Activated naive CD4-positive, alpha-beta T cell treated with anti-CD3 and anti-CD28 coated beads, Interleukin-2, amount 10 ng/mL, durations not matched to agents 7 days and 5 days (primary cell): ENCODE data around the gene CFTR.

Experiments used
- CTCF ChIA-PET: fragments of 350-600 bp; sonication (Branson Sonifier 250); formaldehyde crosslinking; loops from one replicate; lab custom pipeline; 2021; ENCODE audit warnings: antibody characterized with exemption; lab: Charles Lee
- DNase-seq: peaks from one replicate; pipeline ENCODE4 v3.0.0-alpha.2; 2020
- H3K27ac Mint-ChIP-seq: one replicate; pipeline ENCODE4 v1.8.0; 2021; ENCODE audit warnings: mild to moderate bottlenecking, moderate library complexity, mixed read lengths
- H3K27me3 Mint-ChIP-seq: one replicate; pipeline ENCODE4 v1.8.0; 2021; ENCODE audit warnings: mild to moderate bottlenecking, mixed read lengths
- H3K36me3 Mint-ChIP-seq: one replicate; pipeline ENCODE4 v1.8.0; 2021; ENCODE audit warnings: mixed read lengths
- H3K4me1 Mint-ChIP-seq: one replicate; pipeline ENCODE4 v1.8.0; 2021; ENCODE audit warnings: mixed read lengths
- H3K4me3 Mint-ChIP-seq: one replicate; pipeline ENCODE4 v1.8.0; 2021; ENCODE audit warnings: mild to moderate bottlenecking, moderate library complexity, mixed read lengths
- H3K9me3 Mint-ChIP-seq: one replicate; pipeline ENCODE4 v1.8.0; 2021; ENCODE audit warnings: mixed read lengths

The CFTR gene

GRCh38 chr7:117544061-117544460 is 64.2 kb downstream of the CFTR start:
- Mint-ChIP-seq H3K9me3 (no peaks in the 10 kb centered on the region), H3K27me3 (no peaks in the 10 kb centered on the region), H3K27ac (no peak overlapping the region), H3K4me3 (no peak overlapping the region), H3K4me1 (no peaks in the 10 kb centered on the region), H3K36me3 (no peaks in the 10 kb centered on the region)
- no peak for DNase-seq
- CTCF ChIA-PET = no interaction called here

- DNase-seq = no peak
- H3K36me3 Mint-ChIP-seq = no peaks in the 10 kb centered on the region
- no peaks in the 10 kb centered on the region for H3K4me1 Mint-ChIP-seq
- CTCF ChIA-PET = no interaction called here
- no peak overlapping the region for H3K27ac Mint-ChIP-seq
- no peaks in the 10 kb centered on the region for H3K9me3 Mint-ChIP-seq
- no peak overlapping the region for H3K4me3 Mint-ChIP-seq
- no peaks in the 10 kb centered on the region for H3K27me3 Mint-ChIP-seq
Observed at GRCh38 chr7:117548035-117548434, 68.2 kb downstream of the CFTR start.

- no peak for DNase-seq
- Mint-ChIP-seq H3K4me3 (no peak overlapping the region), H3K27ac (no peak overlapping the region), H3K4me1 (no peaks in the 10 kb centered on the region), H3K27me3 (no peaks in the 10 kb centered on the region), H3K36me3 (no peaks in the 10 kb centered on the region), H3K9me3 (no peaks in the 10 kb centered on the region)
- CTCF ChIA-PET = no interaction called here
Observed at GRCh38 chr7:117550625-117551024, 70.8 kb downstream of the CFTR start.

- DNase-seq = no peak
- no peak overlapping the region for H3K4me3 Mint-ChIP-seq
- no peak overlapping the region for H3K27ac Mint-ChIP-seq
- H3K9me3 Mint-ChIP-seq = no peaks in the 10 kb centered on the region
- H3K36me3 Mint-ChIP-seq = no peaks in the 10 kb centered on the region
- H3K27me3 Mint-ChIP-seq = no peaks in the 10 kb centered on the region
- H3K4me1 Mint-ChIP-seq = no peaks in the 10 kb centered on the region
- CTCF ChIA-PET = no interaction called here
Observed at GRCh38 chr7:117552660-117553059, 72.8 kb downstream of the CFTR start.

- H3K9me3 Mint-ChIP-seq = no peaks in the 10 kb centered on the region
- H3K27ac Mint-ChIP-seq = no peak overlapping the region
- no peaks in the 10 kb centered on the region for H3K36me3 Mint-ChIP-seq
- DNase-seq = no peak
- no peak overlapping the region for H3K4me3 Mint-ChIP-seq
- H3K4me1 Mint-ChIP-seq = no peaks in the 10 kb centered on the region
- CTCF ChIA-PET = no interaction called here
- no peaks in the 10 kb centered on the region for H3K27me3 Mint-ChIP-seq
Observed at GRCh38 chr7:117555260-117555659, 75.4 kb downstream of the CFTR start.

- no peak for DNase-seq
Observed at GRCh38 chr7:117559391-117559790, 79.6 kb downstream of the CFTR start.

GRCh38 chr7:117560030-117560429 is 80.2 kb downstream of the CFTR start:
- H3K9me3 Mint-ChIP-seq = no peaks in the 10 kb centered on the region
- DNase-seq = no peak
- H3K27me3 Mint-ChIP-seq = no peaks in the 10 kb centered on the region
- H3K4me1 Mint-ChIP-seq = no peaks in the 10 kb centered on the region
- CTCF ChIA-PET = no interaction called here
- H3K36me3 Mint-ChIP-seq = no peaks in the 10 kb centered on the region
- H3K27ac Mint-ChIP-seq = no peak overlapping the region
- H3K4me3 Mint-ChIP-seq = no peak overlapping the region

More at GRCh38 chr7:117559391-117559790, 79.6 kb downstream of the CFTR start:
- Mint-ChIP-seq H3K9me3 (no peaks in the 10 kb centered on the region), H3K36me3 (no peaks in the 10 kb centered on the region), H3K4me1 (no peaks in the 10 kb centered on the region), H3K27ac (no peak overlapping the region), H3K27me3 (no peaks in the 10 kb centered on the region), H3K4me3 (no peak overlapping the region)
- CTCF ChIA-PET = no interaction called here

GRCh38 chr7:117562759-117563158 is 82.9 kb downstream of the CFTR start:
- CTCF ChIA-PET = no interaction called here
- H3K27ac Mint-ChIP-seq = no peak overlapping the region

GRCh38 chr7:117564080-117564479 is 84.3 kb downstream of the CFTR start:
- H3K4me1 Mint-ChIP-seq = no peaks in the 10 kb centered on the region
- H3K27me3 Mint-ChIP-seq = no peaks in the 10 kb centered on the region
- no peak for DNase-seq
- H3K9me3 Mint-ChIP-seq = no peaks in the 10 kb centered on the region
- CTCF ChIA-PET = no interaction called here
- no peaks in the 10 kb centered on the region for H3K36me3 Mint-ChIP-seq
- no peak overlapping the region for H3K4me3 Mint-ChIP-seq
- H3K27ac Mint-ChIP-seq = no peak overlapping the region

More at GRCh38 chr7:117562759-117563158, 82.9 kb downstream of the CFTR start:
- Mint-ChIP-seq H3K4me3 (no peak overlapping the region), H3K4me1 (no peaks in the 10 kb centered on the region), H3K36me3 (no peaks in the 10 kb centered on the region), H3K9me3 (no peaks in the 10 kb centered on the region), H3K27me3 (no peaks in the 10 kb centered on the region)
- no peak for DNase-seq

- Mint-ChIP-seq H3K27me3 (no peaks in the 10 kb centered on the region), H3K4me3 (no peak overlapping the region), H3K4me1 (no peaks in the 10 kb centered on the region), H3K9me3 (no peaks in the 10 kb centered on the region), H3K36me3 (no peaks in the 10 kb centered on the region), H3K27ac (no peak overlapping the region)
- CTCF ChIA-PET = no interaction called here
- no peak for DNase-seq
Observed at GRCh38 chr7:117564627-117565026, 84.8 kb downstream of the CFTR start.

- Mint-ChIP-seq H3K4me3 (no peak overlapping the region), H3K4me1 (no peaks in the 10 kb centered on the region), H3K36me3 (no peaks in the 10 kb centered on the region), H3K27me3 (no peaks in the 10 kb centered on the region), H3K9me3 (no peaks in the 10 kb centered on the region), H3K27ac (no peak overlapping the region)
- DNase-seq = no peak
- CTCF ChIA-PET = no interaction called here
Observed at GRCh38 chr7:117565226-117565625, 85.4 kb downstream of the CFTR start.

- no peaks in the 10 kb centered on the region for H3K27me3 Mint-ChIP-seq
- H3K36me3 Mint-ChIP-seq = no peaks in the 10 kb centered on the region
Observed at GRCh38 chr7:117567781-117568180, 88.0 kb downstream of the CFTR start.

GRCh38 chr7:117572856-117573620 is 93.2 kb downstream of the CFTR start:
- Mint-ChIP-seq H3K4me1 (no peaks in the 10 kb centered on the region), H3K36me3 (no peaks in the 10 kb centered on the region), H3K27me3 (no peaks in the 10 kb centered on the region), H3K9me3 (no peaks in the 10 kb centered on the region), H3K27ac (no peak overlapping the region), H3K4me3 (no peak overlapping the region)
- DNase-seq = no peak
- CTCF ChIA-PET = no interaction called here

More at GRCh38 chr7:117567781-117568180, 88.0 kb downstream of the CFTR start:
- CTCF ChIA-PET = no interaction called here
- H3K9me3 Mint-ChIP-seq = no peaks in the 10 kb centered on the region
- H3K27ac Mint-ChIP-seq = no peak overlapping the region
- no peak overlapping the region for H3K4me3 Mint-ChIP-seq
- H3K4me1 Mint-ChIP-seq = no peaks in the 10 kb centered on the region
- no peak for DNase-seq

- H3K4me1 Mint-ChIP-seq = no peaks in the 10 kb centered on the region
- H3K9me3 Mint-ChIP-seq = peaks cover 3% of the 10 kb centered on the region
- CTCF ChIA-PET = no interaction called here
Observed at GRCh38 chr7:117581424-117581823, 101.6 kb downstream of the CFTR start.

GRCh38 chr7:117582219-117582704 is 102.4 kb downstream of the CFTR start:
- Mint-ChIP-seq H3K4me1 (no peaks in the 10 kb centered on the region), H3K27me3 (no peaks in the 10 kb centered on the region), H3K4me3 (no peak overlapping the region), H3K36me3 (no peaks in the 10 kb centered on the region), H3K9me3 (peaks cover 3% of the 10 kb centered on the region), H3K27ac (no peak overlapping the region)
- CTCF ChIA-PET = no interaction called here
- DNase-seq = no peak

More at GRCh38 chr7:117581424-117581823, 101.6 kb downstream of the CFTR start:
- DNase-seq = no peak
- Mint-ChIP-seq H3K36me3 (no peaks in the 10 kb centered on the region), H3K4me3 (no peak overlapping the region), H3K27ac (no peak overlapping the region), H3K27me3 (no peaks in the 10 kb centered on the region)
